ENCODE data around the gene TMEM144.

TMEM144 gene

GRCh38 chr4:158302076-158302866, 92.0 kb downstream of the TMEM144 start:
- TF ChIP-seq CTCF (IDR thresholded peaks at IDR 0.05; ENCODE audit: low read depth, low read length) = no peak
- H3K4me3 ChIP-seq (replicated peaks in 1 of 2; ENCODE audit: low read depth in 2 of 2, low read length in 2 of 2) = no peak overlapping the region
- peak; percentile 80 to 86 for DNase-seq (ENCODE audit: low read depth in 2 of 2)

- H3K4me3 ChIP-seq (replicated peaks in 1 of 2; ENCODE audit: low read depth in 2 of 2, low read length in 2 of 2) = no peak overlapping the region
- no peak for TF ChIP-seq CTCF (IDR thresholded peaks at IDR 0.05; ENCODE audit: low read depth, low read length)
- no peak for DNase-seq (ENCODE audit: low read depth in 2 of 2)
These were observed 94.4 kb downstream of the TMEM144 start for GRCh38 chr4:158304694-158305093.
